HepG2 (cell line): Measurements from ENCODE around the gene FXN. TPM values are rescaled to one million over a fixed set of nuclear protein-coding genes. Genes with fewer than 3 reads are reported as not detected.
A peak's percentile ranks its signal among the peaks of the same experiment; 100 is the strongest.

Experiments used
- ARHGAP35 ChIP-seq: sonication (generic); formaldehyde crosslinking; IDR thresholded peaks from 2 replicates; pipeline ENCODE4 v1.9.0; 2022; ENCODE audit warnings: mild to moderate bottlenecking, inconsistent platforms, moderate library complexity, missing genetic modification reagents, borderline replicate concordance
- ATM ChIP-seq: fragments of 450-650 bp; IDR thresholded peaks from 2 replicates; pipeline ENCODE4 v1.7.1; 2017; ENCODE audit warnings: mild to moderate bottlenecking, borderline replicate concordance
- ATRX ChIP-seq: sonication (generic); formaldehyde crosslinking; IDR thresholded peaks from 2 replicates; pipeline ENCODE4 v1.4.0; 2020; ENCODE audit warnings: missing genetic modification reagents, borderline replicate concordance
- CAMTA2 ChIP-seq: sonication (generic); formaldehyde crosslinking; IDR thresholded peaks from 2 replicates; pipeline ENCODE4 v1.4.0; 2020; ENCODE audit warnings: mild to moderate bottlenecking, missing genetic modification reagents, borderline replicate concordance
- CBX1 ChIP-seq: IDR thresholded peaks from one replicate; pipeline ENCODE4 v1.6.1; 2016; ENCODE audit warnings: antibody characterized with exemption, low read depth
- CBX5 ChIP-seq: sonication (generic); formaldehyde crosslinking; IDR thresholded peaks from 2 replicates; pipeline ENCODE4 v1.4.0; 2020; ENCODE audit warnings: missing genetic modification reagents, borderline replicate concordance
- GATAD1 ChIP-seq: IDR thresholded peaks from 2 replicates; pipeline ENCODE4 v1.6.1; 2016; ENCODE audit warnings: missing genetic modification reagents, missing compliant biosample characterization
- HOXA5 ChIP-seq: sonication (generic); formaldehyde crosslinking; IDR thresholded peaks from 2 replicates; pipeline ENCODE4 v1.4.0; 2020; ENCODE audit warnings: missing genetic modification reagents
- IRF1 ChIP-seq: sonication (generic); formaldehyde crosslinking; IDR thresholded peaks from 2 replicates; pipeline ENCODE4 v1.4.0; 2020; ENCODE audit warnings: low read depth, mild to moderate bottlenecking, missing genetic modification reagents
- NR2F6 ChIP-seq, 2 experiments: IDR thresholded peaks; 2 replicates each; pipeline ENCODE4 v1.6.1; 2016; ENCODE audit warnings: antibody characterized with exemption in 1 of 2, mild to moderate bottlenecking in 1 of 2
- PHF20 ChIP-seq: sonication (generic); formaldehyde crosslinking; IDR thresholded peaks from 2 replicates; pipeline ENCODE4 v1.5.0; 2020; ENCODE audit warnings: mild to moderate bottlenecking, missing genetic modification reagents
- ZNF296 ChIP-seq: sonication (generic); formaldehyde crosslinking; conservative IDR thresholded peaks from 2 replicates; pipeline ENCODE4 v1.5.0; 2020; ENCODE audit warnings: mild to moderate bottlenecking, missing genetic modification reagents
- ZNF446 ChIP-seq: sonication (generic); formaldehyde crosslinking; IDR thresholded peaks from 2 replicates; pipeline ENCODE4 v1.5.0; 2020; ENCODE audit warnings: mild to moderate bottlenecking, missing genetic modification reagents
- ZNF589 ChIP-seq: sonication (generic); formaldehyde crosslinking; conservative IDR thresholded peaks from 2 replicates; pipeline ENCODE4 v1.8.0; 2022; ENCODE audit warnings: mild to moderate bottlenecking, moderate library complexity, missing genetic modification reagents
- ZNF605 ChIP-seq: sonication (generic); formaldehyde crosslinking; IDR thresholded peaks from 2 replicates; pipeline ENCODE4 v1.8.0; 2022; ENCODE audit warnings: mild to moderate bottlenecking, missing genetic modification reagents
- ZNF629 ChIP-seq: sonication (generic); formaldehyde crosslinking; conservative IDR thresholded peaks from 2 replicates; pipeline ENCODE4 v1.5.0; 2020; ENCODE audit warnings: missing genetic modification reagents
- ZNF747 ChIP-seq: sonication (generic); formaldehyde crosslinking; IDR thresholded peaks from 2 replicates; pipeline ENCODE4 v1.8.1; 2023; ENCODE audit warnings: missing genetic modification reagents, mild to moderate bottlenecking, borderline replicate concordance
- ZNF782 ChIP-seq: sonication (generic); formaldehyde crosslinking; IDR thresholded peaks from 2 replicates; pipeline ENCODE4 v1.4.0; 2020; ENCODE audit warnings: missing genetic modification reagents, mild to moderate bottlenecking, borderline replicate concordance
- ZNF790 ChIP-seq: sonication (generic); formaldehyde crosslinking; IDR thresholded peaks from 2 replicates; pipeline ENCODE4 v1.8.0; 2022; ENCODE audit warnings: missing genetic modification reagents, mild to moderate bottlenecking, borderline replicate concordance
- ZSCAN20 ChIP-seq: sonication (generic); formaldehyde crosslinking; IDR thresholded peaks from 2 replicates; pipeline ENCODE4 v1.4.0; 2020; ENCODE audit warnings: missing genetic modification reagents, mild to moderate bottlenecking, borderline replicate concordance
- polyA plus RNA-seq, 8 experiments: library from polyadenylated mRNA; depleted of rRNA in 3 of 8; stranded (reverse) in 7 of 8; unstranded in 1 of 8; fragments of >200 nt; fragmentation: Illumina TruSeq in 4 of 8; extraction: Trizol in 4 of 8; gene quantifications; 2 replicates each; pipeline versions ENCODE4 v1.2.1 to v1.2.3, GENCODE V29; 2011 to 2016; ENCODE audit warnings: low read depth in 4 of 8, missing spikeins in 1 of 8, mixed read lengths in 1 of 8; ENCODE audit not compliant: insufficient read depth in 1 of 8
- total RNA-seq, 5 experiments: library from RNA; depleted of rRNA; stranded (reverse); fragments of >200 nt; fragmentation: Illumina TruSeq; extraction: Trizol; gene quantifications; 2 replicates each; pipeline ENCODE4 v1.2.3, GENCODE V29; 2016; ENCODE audit warnings: low read depth in 1 of 5
- TF ChIP-seq, protein P1 (sequence below): sonication (generic); formaldehyde crosslinking; IDR thresholded peaks from 2 replicates; pipeline ENCODE4 v1.9.0; 2021; ENCODE audit warnings: missing genetic modification reagents, borderline replicate concordance
- TF ChIP-seq, protein P2 (sequence below): sonication (generic); formaldehyde crosslinking; IDR thresholded peaks from 2 replicates; pipeline ENCODE4 v1.5.1; 2020; ENCODE audit warnings: missing genetic modification reagents, mild to moderate bottlenecking, borderline replicate concordance
- TF ChIP-seq, protein P3 (sequence below): sonication (generic); IDR thresholded peaks from 2 replicates; pipeline ENCODE4 v1.6.1; 2016; ENCODE audit warnings: low read depth, borderline replicate concordance
- TF ChIP-seq, protein P4 (sequence below): sonication (generic); formaldehyde crosslinking; IDR thresholded peaks from 2 replicates; pipeline ENCODE4 v1.4.0; 2020; ENCODE audit warnings: mild to moderate bottlenecking, missing genetic modification reagents
- TF ChIP-seq, protein P5 (sequence below): IDR thresholded peaks from 2 replicates; pipeline ENCODE4 v1.6.1; 2016; ENCODE audit warnings: low read depth, borderline replicate concordance

FXN gene
- total and polyA plus RNA-seq, 2 of the 13 experiments (the other 11 are each of a cell fraction or from before 2014, with no cell fraction given): 24.1 to 26.0 TPM

DNA sequence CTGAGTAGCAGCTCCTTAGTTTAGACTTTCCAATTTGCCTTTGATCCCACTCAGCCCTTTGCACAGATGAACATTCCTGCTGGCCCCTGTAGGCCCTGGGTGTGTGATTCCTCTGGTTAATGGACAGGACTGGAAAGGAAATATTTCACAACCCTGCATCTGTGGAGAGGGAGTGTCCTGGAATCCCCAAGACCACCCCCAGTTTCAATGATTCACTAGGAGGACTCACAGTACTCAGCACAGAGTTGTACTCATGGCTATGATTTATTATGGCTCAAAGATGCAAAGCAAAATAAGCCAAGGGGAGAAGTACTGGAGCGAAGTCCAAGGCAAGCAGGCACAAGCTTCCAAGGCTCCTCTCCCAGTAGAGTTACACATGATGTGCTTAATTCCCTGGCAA, 96.1 kb downstream of the FXN start (continued):
- TF ChIP-seq, protein P1, sequence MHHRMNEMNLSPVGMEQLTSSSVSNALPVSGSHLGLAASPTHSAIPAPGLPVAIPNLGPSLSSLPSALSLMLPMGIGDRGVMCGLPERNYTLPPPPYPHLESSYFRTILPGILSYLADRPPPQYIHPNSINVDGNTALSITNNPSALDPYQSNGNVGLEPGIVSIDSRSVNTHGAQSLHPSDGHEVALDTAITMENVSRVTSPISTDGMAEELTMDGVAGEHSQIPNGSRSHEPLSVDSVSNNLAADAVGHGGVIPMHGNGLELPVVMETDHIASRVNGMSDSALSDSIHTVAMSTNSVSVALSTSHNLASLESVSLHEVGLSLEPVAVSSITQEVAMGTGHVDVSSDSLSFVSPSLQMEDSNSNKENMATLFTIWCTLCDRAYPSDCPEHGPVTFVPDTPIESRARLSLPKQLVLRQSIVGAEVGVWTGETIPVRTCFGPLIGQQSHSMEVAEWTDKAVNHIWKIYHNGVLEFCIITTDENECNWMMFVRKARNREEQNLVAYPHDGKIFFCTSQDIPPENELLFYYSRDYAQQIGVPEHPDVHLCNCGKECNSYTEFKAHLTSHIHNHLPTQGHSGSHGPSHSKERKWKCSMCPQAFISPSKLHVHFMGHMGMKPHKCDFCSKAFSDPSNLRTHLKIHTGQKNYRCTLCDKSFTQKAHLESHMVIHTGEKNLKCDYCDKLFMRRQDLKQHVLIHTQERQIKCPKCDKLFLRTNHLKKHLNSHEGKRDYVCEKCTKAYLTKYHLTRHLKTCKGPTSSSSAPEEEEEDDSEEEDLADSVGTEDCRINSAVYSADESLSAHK (CRISPR knock-in tag): no peak
- TF ChIP-seq, protein P2, sequence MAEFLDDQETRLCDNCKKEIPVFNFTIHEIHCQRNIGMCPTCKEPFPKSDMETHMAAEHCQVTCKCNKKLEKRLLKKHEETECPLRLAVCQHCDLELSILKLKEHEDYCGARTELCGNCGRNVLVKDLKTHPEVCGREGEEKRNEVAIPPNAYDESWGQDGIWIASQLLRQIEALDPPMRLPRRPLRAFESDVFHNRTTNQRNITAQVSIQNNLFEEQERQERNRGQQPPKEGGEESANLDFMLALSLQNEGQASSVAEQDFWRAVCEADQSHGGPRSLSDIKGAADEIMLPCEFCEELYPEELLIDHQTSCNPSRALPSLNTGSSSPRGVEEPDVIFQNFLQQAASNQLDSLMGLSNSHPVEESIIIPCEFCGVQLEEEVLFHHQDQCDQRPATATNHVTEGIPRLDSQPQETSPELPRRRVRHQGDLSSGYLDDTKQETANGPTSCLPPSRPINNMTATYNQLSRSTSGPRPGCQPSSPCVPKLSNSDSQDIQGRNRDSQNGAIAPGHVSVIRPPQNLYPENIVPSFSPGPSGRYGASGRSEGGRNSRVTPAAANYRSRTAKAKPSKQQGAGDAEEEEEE: no peak
- TF ChIP-seq NR2F6 (IDR thresholded peaks at IDR 0.05) (peak; percentile 32; the same call in 1 of the 2 replicates), NR2F6 (CRISPR knock-in tag; IDR thresholded peaks at IDR 0.05) (no peak), ATRX (CRISPR knock-in tag) (no peak), CBX5 (CRISPR knock-in tag) (peak; percentile 42; the same call in 1 of the 2 replicates), CAMTA2 (CRISPR knock-in tag) (no peak), ZNF296 (CRISPR knock-in tag) (no peak), IRF1 (CRISPR knock-in tag) (no peak), ZNF589 (CRISPR knock-in tag) (no peak), ZSCAN20 (CRISPR knock-in tag) (no peak), ZNF605 (no peak), HOXA5 (no peak), ZNF782 (CRISPR knock-in tag) (no peak), GATAD1 (no peak), CBX1 (no peak), PHF20 (CRISPR knock-in tag) (no peak), ZNF446 (CRISPR knock-in tag) (no peak), ZNF790 (no peak), ZNF747 (CRISPR knock-in tag) (no peak), ZNF629 (CRISPR knock-in tag) (peak; percentile 37; the same call in 1 of the 2 replicates), ATM (no peak), ARHGAP35 (CRISPR knock-in tag) (no peak)
- TF ChIP-seq, protein P3, sequence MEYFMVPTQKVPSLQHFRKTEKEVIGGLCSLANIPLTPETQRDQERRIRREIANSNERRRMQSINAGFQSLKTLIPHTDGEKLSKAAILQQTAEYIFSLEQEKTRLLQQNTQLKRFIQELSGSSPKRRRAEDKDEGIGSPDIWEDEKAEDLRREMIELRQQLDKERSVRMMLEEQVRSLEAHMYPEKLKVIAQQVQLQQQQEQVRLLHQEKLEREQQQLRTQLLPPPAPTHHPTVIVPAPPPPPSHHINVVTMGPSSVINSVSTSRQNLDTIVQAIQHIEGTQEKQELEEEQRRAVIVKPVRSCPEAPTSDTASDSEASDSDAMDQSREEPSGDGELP: no peak; the same call in 1 of the 2 replicates
- TF ChIP-seq, protein P4, sequence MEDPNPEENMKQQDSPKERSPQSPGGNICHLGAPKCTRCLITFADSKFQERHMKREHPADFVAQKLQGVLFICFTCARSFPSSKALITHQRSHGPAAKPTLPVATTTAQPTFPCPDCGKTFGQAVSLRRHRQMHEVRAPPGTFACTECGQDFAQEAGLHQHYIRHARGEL (CRISPR knock-in tag): no peak
- TF ChIP-seq, protein P5, sequence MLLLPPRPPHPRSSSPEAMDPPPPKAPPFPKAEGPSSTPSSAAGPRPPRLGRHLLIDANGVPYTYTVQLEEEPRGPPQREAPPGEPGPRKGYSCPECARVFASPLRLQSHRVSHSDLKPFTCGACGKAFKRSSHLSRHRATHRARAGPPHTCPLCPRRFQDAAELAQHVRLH (CRISPR knock-in tag): 0 out of 2 replicates have a peak, but pooled peaks have one; percentile 44
